ENCODE data around the gene RAB5A. TPM values are rescaled to one million over a fixed set of nuclear protein-coding genes. Genes with fewer than 3 reads are reported as not detected.

Gene RAB5A
- total and polyA plus RNA-seq, 2 experiments from 2014 or later = 78.9 to 94.9 TPM

- in situ Hi-C loops (cut with MboI) = no loop called here
- H3K79me2 ChIP-seq (ENCODE audit: insufficient read depth) = no peaks in the 10 kb centered on the region
- no peak overlapping the region for H3K9ac ChIP-seq
- no peaks in the 10 kb centered on the region for H3K9me2 ChIP-seq (ENCODE audit: insufficient read depth)
- no peak overlapping the region for H3K27ac ChIP-seq
- no peak overlapping the region for H2AFZ ChIP-seq
- H3K36me3 ChIP-seq (ENCODE audit: low read depth) = no peaks in the 10 kb centered on the region
- no peaks in the 10 kb centered on the region for H3K27me3 ChIP-seq (replicated peaks; ENCODE audit: insufficient read depth)
- H3K9me3 ChIP-seq (ENCODE audit: low read depth) = no peaks in the 10 kb centered on the region
- H4K20me1 ChIP-seq (ENCODE audit: insufficient read depth) = no peaks in the 10 kb centered on the region
- 52 to 56% methylated on average over 3 of the region's 3 CpGs for WGBS, 2 experiments (ENCODE audit: low coverage in 1 of 2, low lambda C conversion rate in 2 of 2, missing lambda C conversion rate in 2 of 2)
- TF ChIP-seq EZH2 (IDR thresholded peaks at IDR 0.05; ENCODE audit: insufficient read depth, poor library complexity, severe bottlenecking) = no peak
- TF ChIP-seq EZH2phosphoT487 (IDR thresholded peaks at IDR 0.05; ENCODE audit: insufficient read depth, low read depth) = no peak
- H3K4me2 ChIP-seq (ENCODE audit: unreplicated experiment) = no peak overlapping the region
- no peak overlapping the region for H3K4me3 ChIP-seq
- H3K4me1 ChIP-seq (ENCODE audit: insufficient read depth) = no peaks in the 10 kb centered on the region
- no peak for DNase-seq
- no peaks in the 10 kb centered on the region for H3F3A ChIP-seq (ENCODE audit: insufficient read depth)
Observed at GRCh38 chr3:20001932-20002331, 55.0 kb downstream of the RAB5A start.

DNA sequence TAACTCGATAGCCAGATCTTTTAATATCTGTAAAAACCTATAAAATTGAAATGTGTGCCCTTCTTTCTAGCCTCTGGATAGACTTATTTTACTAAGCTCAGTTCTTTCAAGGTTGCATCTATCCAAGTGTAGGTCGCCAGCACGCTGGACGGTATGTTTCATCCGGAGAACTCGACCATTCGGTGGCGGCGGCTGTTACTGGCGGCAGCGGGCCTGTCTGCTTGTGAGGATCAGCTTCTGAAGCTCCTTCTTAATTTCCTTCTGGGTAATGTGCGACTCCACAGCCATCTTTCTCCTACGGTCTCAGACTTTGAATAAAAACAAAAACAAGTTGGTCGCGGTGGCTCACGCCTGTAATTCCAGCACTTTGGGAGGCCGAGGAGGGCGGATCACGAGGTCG is 61.1 kb downstream of the RAB5A start:
- no peaks in the 10 kb centered on the region for H3K79me2 ChIP-seq (ENCODE audit: insufficient read depth)
- no peak overlapping the region for H2AFZ ChIP-seq
- no peak overlapping the region for H3K27ac ChIP-seq
- no peak for DNase-seq
- 95% methylated on average over 20 of the region's 20 CpGs for WGBS, 2 experiments (ENCODE audit: low coverage in 1 of 2, low lambda C conversion rate in 2 of 2, missing lambda C conversion rate in 2 of 2)
- H3K9ac ChIP-seq = no peak overlapping the region
- in situ Hi-C loops (cut with MboI) = no loop called here
- H3K9me3 ChIP-seq (ENCODE audit: low read depth) = no peaks in the 10 kb centered on the region
- H3K36me3 ChIP-seq (ENCODE audit: low read depth) = no peaks in the 10 kb centered on the region
- H3K27me3 ChIP-seq (replicated peaks; ENCODE audit: insufficient read depth) = no peaks in the 10 kb centered on the region
- no peak overlapping the region for H3K4me3 ChIP-seq
- no peaks in the 10 kb centered on the region for H4K20me1 ChIP-seq (ENCODE audit: insufficient read depth)
- H3K4me1 ChIP-seq (ENCODE audit: insufficient read depth) = no peaks in the 10 kb centered on the region
- H3K9me2 ChIP-seq (ENCODE audit: insufficient read depth) = no peaks in the 10 kb centered on the region
- H3K4me2 ChIP-seq (ENCODE audit: unreplicated experiment) = no peak overlapping the region
- TF ChIP-seq EZH2 (IDR thresholded peaks at IDR 0.05; ENCODE audit: insufficient read depth, poor library complexity, severe bottlenecking) (no peak), EZH2phosphoT487 (IDR thresholded peaks at IDR 0.05; ENCODE audit: insufficient read depth, low read depth) (no peak)
- H3F3A ChIP-seq (ENCODE audit: insufficient read depth) = no peaks in the 10 kb centered on the region

DNA sequence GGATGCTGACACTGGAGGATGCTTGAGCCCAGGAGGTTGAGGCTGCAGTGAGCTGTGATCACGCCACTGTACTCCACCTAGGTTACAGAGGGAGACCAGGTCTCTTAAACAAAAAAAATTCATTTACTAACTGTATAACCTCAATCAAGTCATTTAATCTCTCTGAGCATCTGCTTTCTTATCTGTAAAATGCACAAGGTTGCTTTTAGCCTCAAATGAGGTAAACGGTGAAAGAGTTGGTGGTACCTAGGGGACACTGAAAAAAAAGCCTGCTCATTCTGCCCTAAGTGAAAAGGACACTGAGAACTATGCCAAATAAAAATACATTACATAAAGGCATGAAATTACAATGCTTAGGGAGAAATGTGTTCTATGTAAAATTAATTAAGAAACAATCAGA is 61.7 kb downstream of the RAB5A start:
- Histone ChIP-seq H3K9me2 (ENCODE audit: insufficient read depth) (no peaks in the 10 kb centered on the region), H3K4me2 (ENCODE audit: unreplicated experiment) (no peak overlapping the region), H3K27me3 (replicated peaks; ENCODE audit: insufficient read depth) (no peaks in the 10 kb centered on the region), H3K4me1 (ENCODE audit: insufficient read depth) (no peaks in the 10 kb centered on the region), H4K20me1 (ENCODE audit: insufficient read depth) (no peaks in the 10 kb centered on the region), H3F3A (ENCODE audit: insufficient read depth) (no peaks in the 10 kb centered on the region), H3K36me3 (ENCODE audit: low read depth) (no peaks in the 10 kb centered on the region), H3K9me3 (ENCODE audit: low read depth) (no peaks in the 10 kb centered on the region), H3K27ac (no peak overlapping the region), H2AFZ (no peak overlapping the region), H3K4me3 (no peak overlapping the region), H3K79me2 (ENCODE audit: insufficient read depth) (no peaks in the 10 kb centered on the region), H3K9ac (no peak overlapping the region)
- TF ChIP-seq EZH2phosphoT487 (IDR thresholded peaks at IDR 0.05; ENCODE audit: insufficient read depth, low read depth) = no peak
- TF ChIP-seq EZH2 (IDR thresholded peaks at IDR 0.05; ENCODE audit: insufficient read depth, poor library complexity, severe bottlenecking) = no peak
- 95 to 97% methylated on average over 2 of the region's 2 CpGs for WGBS, 2 experiments (ENCODE audit: low coverage in 1 of 2, low lambda C conversion rate in 2 of 2, missing lambda C conversion rate in 2 of 2)
- in situ Hi-C loops (cut with MboI) = no loop called here
- no peak for DNase-seq

DNA sequence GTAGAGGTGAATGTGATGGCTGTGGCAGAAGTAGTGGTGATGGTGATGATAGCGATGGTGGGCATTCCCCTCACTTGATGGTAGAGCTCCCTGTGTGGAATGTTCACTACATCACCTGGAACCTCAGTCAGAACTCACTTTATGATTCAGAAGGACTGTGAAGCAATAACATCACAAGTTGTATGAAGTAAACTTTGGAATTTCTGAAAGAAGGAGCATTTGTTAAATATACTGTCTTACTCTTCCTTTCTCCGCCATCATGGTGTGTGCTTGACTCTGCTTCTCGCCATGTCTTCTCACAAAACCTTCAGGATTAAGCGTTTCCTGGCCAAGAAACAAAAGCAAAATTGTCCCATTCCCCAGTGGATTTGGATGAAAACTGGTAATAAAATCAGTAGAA is 65.3 kb downstream of the RAB5A start, which contains the start of gene PP2D1:
PP2D1 (minus strand) TSS at position 101 of the 400 bp plus-strand sequence. CDS start 192 bp downstream, outside the sequence.
- Histone ChIP-seq H3K4me2 (ENCODE audit: unreplicated experiment) (no peak within 1 kb of the TSS), H3K36me3 (ENCODE audit: low read depth) (no peaks in the 10 kb centered on the region), H3K4me1 (ENCODE audit: insufficient read depth) (no peaks in the 10 kb centered on the region), H3K9ac (no peak within 1 kb of the TSS), H3F3A (ENCODE audit: insufficient read depth) (no peaks in the 10 kb centered on the region), H3K4me3 (no peak within 1 kb of the TSS), H3K27ac (no peak within 1 kb of the TSS), H2AFZ (no peak within 1 kb of the TSS), H3K9me3 (ENCODE audit: low read depth) (no peaks in the 10 kb centered on the region), H3K9me2 (ENCODE audit: insufficient read depth) (no peaks in the 10 kb centered on the region), H4K20me1 (ENCODE audit: insufficient read depth) (no peaks in the 10 kb centered on the region), H3K79me2 (ENCODE audit: insufficient read depth) (no peaks in the 10 kb centered on the region), H3K27me3 (replicated peaks; ENCODE audit: insufficient read depth) (no peaks in the 10 kb centered on the region)
- DNase-seq = no peak
- 90 to 93% methylated on average over 4 of the region's 4 CpGs for WGBS, 2 experiments (ENCODE audit: low coverage in 1 of 2, low lambda C conversion rate in 2 of 2, missing lambda C conversion rate in 2 of 2)
- in situ Hi-C loops (cut with MboI) = no loop called here
- TF ChIP-seq EZH2 (IDR thresholded peaks at IDR 0.05; ENCODE audit: insufficient read depth, poor library complexity, severe bottlenecking) (no peak), EZH2phosphoT487 (IDR thresholded peaks at IDR 0.05; ENCODE audit: insufficient read depth, low read depth) (no peak)

DNA sequence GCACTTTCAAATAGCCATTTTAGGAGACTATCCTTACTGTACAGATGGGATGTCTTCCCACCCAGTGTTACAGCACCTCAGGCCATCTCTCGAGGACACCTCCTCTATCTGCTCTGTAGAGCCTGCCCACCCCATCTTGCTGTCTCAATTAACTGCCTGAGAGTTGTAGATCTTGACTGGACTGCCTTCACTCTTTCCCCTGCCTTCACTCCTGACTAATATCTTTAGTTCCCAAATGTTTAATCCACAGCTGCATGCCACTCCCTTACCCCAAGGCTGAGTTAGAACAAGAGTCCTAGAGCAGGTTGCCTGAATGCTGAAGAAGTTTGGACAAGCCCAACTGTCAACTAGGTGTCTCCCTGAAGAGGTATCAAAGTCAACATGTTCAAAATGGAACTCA is 66.5 kb downstream of the RAB5A start:
- Histone ChIP-seq H3F3A (ENCODE audit: insufficient read depth) (no peaks in the 10 kb centered on the region), H4K20me1 (ENCODE audit: insufficient read depth) (no peaks in the 10 kb centered on the region), H3K79me2 (ENCODE audit: insufficient read depth) (no peaks in the 10 kb centered on the region), H3K4me3 (no peak overlapping the region), H3K36me3 (ENCODE audit: low read depth) (no peaks in the 10 kb centered on the region), H3K9me2 (ENCODE audit: insufficient read depth) (no peaks in the 10 kb centered on the region), H2AFZ (no peak overlapping the region), H3K27me3 (replicated peaks; ENCODE audit: insufficient read depth) (no peaks in the 10 kb centered on the region), H3K9me3 (ENCODE audit: low read depth) (no peaks in the 10 kb centered on the region), H3K9ac (no peak overlapping the region), H3K4me2 (ENCODE audit: unreplicated experiment) (no peak overlapping the region), H3K4me1 (ENCODE audit: insufficient read depth) (no peaks in the 10 kb centered on the region), H3K27ac (no peak overlapping the region)
- 31 to 50% methylated on average over 1 of the region's 1 CpG for WGBS, 2 experiments (ENCODE audit: low coverage in 1 of 2, low lambda C conversion rate in 2 of 2, missing lambda C conversion rate in 2 of 2)
- no peak for DNase-seq
- TF ChIP-seq EZH2 (IDR thresholded peaks at IDR 0.05; ENCODE audit: insufficient read depth, poor library complexity, severe bottlenecking) (no peak), EZH2phosphoT487 (IDR thresholded peaks at IDR 0.05; ENCODE audit: insufficient read depth, low read depth) (no peak)
- in situ Hi-C loops (cut with MboI) = no loop called here
